GM23338 (cell line): ENCODE data around the gene KRT84. TPM values are rescaled to one million over a fixed set of nuclear protein-coding genes. Genes with fewer than 3 reads are reported as not detected.

Experiments
- ATAC-seq: fragments of 200-7000 bp; cut with Tn5 transposase; 3 replicates; pipeline ENCODE4 v1.9.1; 2020
- DNase-seq: peaks from one replicate; pipeline ENCODE4 v3.0.0-alpha.2; 2015; ENCODE audit warnings: low spot score
- H2AFZ ChIP-seq: fragments of 200-600 bp; sonication (generic); 2 replicates; pipeline ENCODE4 v1.8.0; 2016; ENCODE audit warnings: antibody characterized with exemption, mild to moderate bottlenecking, moderate library complexity
- H3F3A ChIP-seq: fragments of 200-600 bp; sonication (generic); replicated peaks from 2 replicates; pipeline ENCODE4 v1.8.0; 2017; ENCODE audit warnings: antibody characterized with exemption, mixed run types, low read depth
- H3K27ac ChIP-seq: fragments of 200-600 bp; sonication (generic); 2 replicates; pipeline ENCODE4 v1.6.1; 2016; ENCODE audit warnings: low read depth
- H3K27me3 ChIP-seq: fragments of 200-600 bp; sonication (generic); 2 replicates; pipeline ENCODE4 v1.8.0; 2016; ENCODE audit warnings: mild to moderate bottlenecking, mixed run types, moderate library complexity; ENCODE audit not compliant: insufficient read depth
- H3K36me3 ChIP-seq: fragments of 200-600 bp; sonication (generic); 2 replicates; pipeline ENCODE4 v1.8.0; 2016; ENCODE audit warnings: mild to moderate bottlenecking; ENCODE audit not compliant: insufficient read depth
- H3K4me1 ChIP-seq: fragments of 200-600 bp; sonication (generic); 2 replicates; pipeline ENCODE4 v1.8.0; 2016; ENCODE audit warnings: mild to moderate bottlenecking, moderate library complexity; ENCODE audit not compliant: insufficient read depth
- H3K4me2 ChIP-seq: fragments of 200-600 bp; sonication (generic); 2 replicates; pipeline ENCODE4 v1.7.1; 2017; ENCODE audit warnings: mixed run types
- H3K4me3 ChIP-seq: fragments of 200-600 bp; sonication (generic); 2 replicates; pipeline ENCODE4 v1.6.1; 2016; ENCODE audit warnings: mixed run types
- H3K79me2 ChIP-seq: fragments of 200-600 bp; sonication (generic); replicated peaks from 2 replicates; pipeline ENCODE4 v1.8.0; 2017; ENCODE audit warnings: mild to moderate bottlenecking; ENCODE audit not compliant: insufficient read depth
- H3K9me2 ChIP-seq: fragments of 200-600 bp; sonication (generic); 2 replicates; pipeline ENCODE4 v1.8.0; 2017; ENCODE audit not compliant: insufficient read depth
- H4K20me1 ChIP-seq: fragments of 200-600 bp; sonication (generic); replicated peaks from 2 replicates; pipeline ENCODE4 v1.8.0; 2017; ENCODE audit warnings: mild to moderate bottlenecking; ENCODE audit not compliant: insufficient read depth
- H3K27ac Mint-ChIP-seq: 2 replicates; pipeline ENCODE4 v1.8.0; 2020; ENCODE audit warnings: inconsistent platforms, mild to moderate bottlenecking, moderate library complexity, mixed read lengths
- H3K27me3 Mint-ChIP-seq: 3 replicates; pipeline ENCODE4 v1.8.0; 2022; ENCODE audit warnings: low read depth, mild to moderate bottlenecking, moderate library complexity, mixed read lengths, inconsistent platforms; ENCODE audit not compliant: insufficient read depth, poor library complexity
- H3K36me3 Mint-ChIP-seq: 3 replicates; pipeline ENCODE4 v1.8.0; 2021; ENCODE audit warnings: low read depth, mild to moderate bottlenecking, inconsistent platforms, moderate library complexity, mixed read lengths
- H3K4me1 Mint-ChIP-seq: 3 replicates; pipeline ENCODE4 v1.8.0; 2020; ENCODE audit warnings: mild to moderate bottlenecking, inconsistent platforms, mixed read lengths
- H3K4me3 Mint-ChIP-seq: 3 replicates; pipeline ENCODE4 v1.8.0; 2021; ENCODE audit warnings: moderate library complexity, mild to moderate bottlenecking, inconsistent platforms, mixed read lengths
- H3K9me3 Mint-ChIP-seq: 3 replicates; pipeline ENCODE4 v1.8.0; 2020; ENCODE audit warnings: moderate library complexity, mild to moderate bottlenecking, inconsistent platforms, mixed read lengths
- CREB1 ChIP-seq: fragments of 250-450 bp; sonication (Bioruptor Pico); IDR thresholded peaks from 2 replicates; pipeline ENCODE4 v1.5.0; 2020; ENCODE audit warnings: low read depth, mild to moderate bottlenecking, moderate library complexity
- ETS1 ChIP-seq: IDR thresholded peaks from 2 replicates; pipeline ENCODE4 v1.6.1; 2016; ENCODE audit warnings: antibody characterized with exemption
- EZH2phosphoT487 ChIP-seq: fragments of 200-600 bp; sonication (generic); IDR thresholded peaks from one replicate; pipeline ENCODE4 v1.8.1; 2018; ENCODE audit warnings: antibody characterized with exemption; ENCODE audit not compliant: unreplicated experiment
- NANOG ChIP-seq: IDR thresholded peaks from 2 replicates; pipeline ENCODE4 v1.6.1; 2016; ENCODE audit warnings: antibody characterized with exemption, borderline replicate concordance
- POLR2AphosphoS5 ChIP-seq: IDR thresholded peaks from 2 replicates; pipeline ENCODE4 v1.6.1; 2016; ENCODE audit warnings: antibody characterized with exemption, low read depth
- REST ChIP-seq: IDR thresholded peaks from one replicate; pipeline ENCODE4 v1.6.1; 2018; ENCODE audit warnings: antibody characterized with exemption; ENCODE audit not compliant: unreplicated experiment
- STAT1 ChIP-seq: IDR thresholded peaks from one replicate; pipeline ENCODE4 v1.6.1; 2016; ENCODE audit warnings: antibody characterized with exemption; ENCODE audit not compliant: unreplicated experiment
- ZNF114 ChIP-seq: fragments of 250-450 bp; sonication (Bioruptor Pico); IDR thresholded peaks from 2 replicates; pipeline ENCODE4 v1.5.0; 2020; ENCODE audit warnings: mild to moderate bottlenecking, moderate library complexity
- ZNF331 ChIP-seq: fragments of 250-450 bp; sonication (Bioruptor Pico); IDR thresholded peaks from 2 replicates; pipeline ENCODE4 v1.5.0; 2020; ENCODE audit warnings: low read depth, mild to moderate bottlenecking, moderate library complexity
- ZNF462 ChIP-seq: fragments of 250-450 bp; sonication (Bioruptor Pico); IDR thresholded peaks from 2 replicates; pipeline ENCODE4 v1.5.0; 2020; ENCODE audit warnings: mild to moderate bottlenecking, moderate library complexity
- polyA plus RNA-seq: library from polyadenylated mRNA; unstranded; fragments of >200 nt; fragmentation: Nextera tagmentation; extraction: Ambion mirVana; gene quantifications from 2 replicates; pipeline ENCODE4 v1.2.1, GENCODE V29; 2016
- total RNA-seq: library from RNA; depleted of rRNA; stranded (reverse); fragments of >200 nt; shearing (Covaris generic); gene quantifications from 2 replicates; pipeline ENCODE4 v1.2.3, GENCODE V29; 2014

Gene KRT84
- total and polyA plus RNA-seq, 2 experiments from 2014 or later, result not detected

- no peak for TF ChIP-seq CREB1 (CRISPR knock-in tag)
- no peak for TF ChIP-seq POLR2AphosphoS5
- TF ChIP-seq ZNF331 (CRISPR knock-in tag), result no peak
Measured at GRCh38 chr12:52416795-52417194, 31.3 kb upstream of the KRT84 start (continued).

GRCh38 chr12:52415870-52416750 is 30.7 kb upstream of the KRT84 start:
- Histone ChIP-seq H3K27ac (no peak overlapping the region), H3K4me3 (no peak overlapping the region), H3K9me2 (0 out of 2 replicates have a peak, but pooled peaks cover 3% of the 10 kb centered on the region), H3K79me2 (no peaks in the 10 kb centered on the region), H2AFZ (no peak overlapping the region), H3K27me3 (no peaks in the 10 kb centered on the region), H3F3A (no peaks in the 10 kb centered on the region), H3K36me3 (no peaks in the 10 kb centered on the region), H4K20me1 (no peaks in the 10 kb centered on the region), H3K4me2 (no peak overlapping the region), H3K4me1 (no peaks in the 10 kb centered on the region)
- Mint-ChIP-seq H3K36me3 (no peaks in the 10 kb centered on the region), H3K27ac (no peak overlapping the region), H3K4me3 (no peak overlapping the region), H3K9me3 (peaks cover 1% of the 10 kb centered on the region), H3K27me3 (peaks cover 3% of the 10 kb centered on the region), H3K4me1 (peaks cover 4% of the 10 kb centered on the region; the same call in 1 of the 3 replicates)
- ATAC-seq (no peak), DNase-seq (no peak)
- TF ChIP-seq ETS1 (no peak), CREB1 (CRISPR knock-in tag) (no peak), ZNF114 (CRISPR knock-in tag) (no peak), NANOG (no peak), ZNF331 (CRISPR knock-in tag) (no peak), REST (no peak), ZNF462 (CRISPR knock-in tag) (no peak), EZH2phosphoT487 (no peak), STAT1 (no peak)
